HFFc6 (cell line): ENCODE results near the gene ADGRG1. TPM values are rescaled to one million over a fixed set of nuclear protein-coding genes. Genes with fewer than 3 reads are reported as not detected.

Experiments
- DNase-seq: peaks from one replicate; pipeline ENCODE4 v3.0.0-alpha.2; 2018
- H3K27ac Mint-ChIP-seq: 2 replicates; pipeline ENCODE4 v1.8.0; 2020; ENCODE audit warnings: mild to moderate bottlenecking, mixed read lengths
- H3K27me3 Mint-ChIP-seq: 2 replicates; pipeline ENCODE4 v1.8.0; 2021; ENCODE audit warnings: mild to moderate bottlenecking, moderate library complexity, mixed read lengths; ENCODE audit not compliant: insufficient read depth
- H3K36me3 Mint-ChIP-seq: 2 replicates; pipeline ENCODE4 v1.8.0; 2021; ENCODE audit warnings: low read depth, mixed read lengths
- H3K4me1 Mint-ChIP-seq: 2 replicates; pipeline ENCODE4 v1.8.0; 2020; ENCODE audit warnings: low read depth, mixed read lengths
- H3K4me3 Mint-ChIP-seq: 2 replicates; pipeline ENCODE4 v1.8.0; 2020; ENCODE audit warnings: mild to moderate bottlenecking, moderate library complexity, mixed read lengths
- H3K9me3 Mint-ChIP-seq: 2 replicates; pipeline ENCODE4 v1.8.0; 2020; ENCODE audit warnings: mild to moderate bottlenecking, mixed read lengths
- CTCF ChIP-seq: fragments of 200-600 bp; sonication (generic); IDR thresholded peaks from 2 replicates; pipeline ENCODE4 v1.5.0; 2021; ENCODE audit warnings: antibody characterized with exemption, mild to moderate bottlenecking
- long read RNA-seq: library from polyadenylated mRNA; unstranded; transcript quantifications from one replicate; pipeline ENCODE4 v2.0.0, GENCODE V29; 2019
- total RNA-seq, 6 experiments: library from RNA; stranded (reverse); fragmentation: NEBNext Ultra II Directional; extraction: Animal tissue kit (Norgen Biotek cat#: 25700); gene quantifications; 2 replicates in 1 of 6; 3 replicates in 5 of 6; pipeline ENCODE4 v1.2.3, GENCODE V29; 2021

The ADGRG1 gene
- 1 to 10 TPM in 1 of 6 experiments, under 1 TPM in 5; 0.18 to 1.4 (median 0.50) TPM for total RNA-seq
- long read RNA-seq: 0 reads

GRCh38 chr16:57628008-57628781 is at the start of gene ADGRG1:
Gene ADGRG1, plus strand, starts transcription at chr16:57628630. Its CDS starts 21,658 bp downstream, at chr16:57650288.
- Mint-ChIP-seq H3K4me3 (peak within 1 kb of the TSS; percentile 84), H3K27me3 (peaks cover 11% of the 10 kb centered on the region), H3K9me3 (no peaks in the 10 kb centered on the region)

GRCh38 chr16:57579361-57579665 is 49.1 kb upstream of the ADGRG1 start:
- Mint-ChIP-seq H3K27me3 (peaks cover 37% of the 10 kb centered on the region), H3K4me3 (no peak overlapping the region), H3K9me3 (no peaks in the 10 kb centered on the region), H3K36me3 (no peaks in the 10 kb centered on the region), H3K4me1 (no peaks in the 10 kb centered on the region), H3K27ac (no peak overlapping the region)
- no peak for TF ChIP-seq CTCF
- DNase-seq: no peak

More at GRCh38 chr16:57628008-57628781, at the start of gene ADGRG1:
- DNase-seq: peak; percentile 95
- peak; percentile 20; the same call in 1 of the 2 replicates for TF ChIP-seq CTCF
- peaks cover 39% of the 10 kb centered on the region for H3K4me1 Mint-ChIP-seq
- no peaks in the 10 kb centered on the region for H3K36me3 Mint-ChIP-seq
- H3K27ac Mint-ChIP-seq: peak within 1 kb of the TSS; percentile 99

GRCh38 chr16:57585051-57585687 is 43.3 kb upstream of the ADGRG1 start:
- Mint-ChIP-seq H3K4me1 (peaks cover 2% of the 10 kb centered on the region), H3K9me3 (no peaks in the 10 kb centered on the region), H3K27me3 (peaks cover 21% of the 10 kb centered on the region), H3K36me3 (no peaks in the 10 kb centered on the region), H3K4me3 (no peak overlapping the region), H3K27ac (no peak overlapping the region)
- DNase-seq: no peak
- no peak for TF ChIP-seq CTCF

- Mint-ChIP-seq H3K4me3 (no peak overlapping the region), H3K27ac (no peak overlapping the region), H3K27me3 (peaks cover 13% of the 10 kb centered on the region), H3K9me3 (no peaks in the 10 kb centered on the region), H3K4me1 (peaks cover 23% of the 10 kb centered on the region), H3K36me3 (no peaks in the 10 kb centered on the region)
- TF ChIP-seq CTCF: no peak
- no peak for DNase-seq
These were observed 39.6 kb upstream of the ADGRG1 start for GRCh38 chr16:57588831-57589230.

- Mint-ChIP-seq H3K4me3 (no peak overlapping the region), H3K36me3 (no peaks in the 10 kb centered on the region), H3K27me3 (peaks cover 9% of the 10 kb centered on the region), H3K4me1 (peaks cover 23% of the 10 kb centered on the region), H3K9me3 (no peaks in the 10 kb centered on the region), H3K27ac (no peak overlapping the region)
- no peak for TF ChIP-seq CTCF
- DNase-seq: no peak
These were observed 39.1 kb upstream of the ADGRG1 start for GRCh38 chr16:57589374-57589773.
